GM18498 (cell line): ENCODE measurements around the gene SOX8.
"Not testable (repeated sequence)": the region's sequence is repeated elsewhere in the genome, so short reads cannot be mapped to it uniquely, and the experiment has no call there.

Experiments used
- ATAC-seq: cut with Tn5 transposase; IDR thresholded peaks from one replicate; pipeline ENCODE4 v1.9.1; 2021; ENCODE audit warnings: mild to moderate bottlenecking, moderate library complexity; ENCODE audit not compliant: unreplicated experiment

SOX8 gene

DNA sequence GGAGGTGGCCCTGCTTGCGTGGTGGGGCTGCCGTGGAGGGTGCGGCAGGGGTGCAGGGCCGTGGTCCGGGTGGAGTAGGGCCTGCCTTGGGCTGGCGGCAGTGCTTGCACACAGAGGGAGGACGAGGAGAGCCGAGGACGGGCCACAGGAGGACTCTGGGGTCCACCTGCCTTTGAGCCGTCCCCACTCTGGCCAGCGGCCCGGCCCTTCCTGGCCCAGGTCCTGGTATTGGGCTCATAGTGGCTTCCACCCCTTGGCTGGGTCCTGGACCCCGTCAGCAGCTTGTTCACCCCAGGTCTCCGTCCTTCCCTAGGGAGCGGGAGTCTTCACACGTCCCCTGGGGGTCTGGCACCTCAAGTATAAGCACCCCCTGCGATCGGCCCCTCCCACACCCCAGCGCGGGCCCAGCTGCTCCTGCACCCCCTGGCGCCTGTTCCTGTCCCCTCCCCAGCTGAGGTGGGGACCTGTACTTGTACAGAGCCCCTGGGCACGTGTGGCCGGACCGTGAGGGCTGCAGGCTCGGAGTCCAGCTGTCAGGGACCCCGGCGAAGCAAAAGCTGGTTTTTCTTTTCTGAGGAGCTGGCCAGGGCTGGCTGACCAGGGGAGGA lies 40.1 kb downstream of the SOX8 start:
- ATAC-seq: no peak

GRCh38 chr16:1022466-1022865 lies 40.9 kb downstream of the SOX8 start:
- ATAC-seq: no peak

DNA sequence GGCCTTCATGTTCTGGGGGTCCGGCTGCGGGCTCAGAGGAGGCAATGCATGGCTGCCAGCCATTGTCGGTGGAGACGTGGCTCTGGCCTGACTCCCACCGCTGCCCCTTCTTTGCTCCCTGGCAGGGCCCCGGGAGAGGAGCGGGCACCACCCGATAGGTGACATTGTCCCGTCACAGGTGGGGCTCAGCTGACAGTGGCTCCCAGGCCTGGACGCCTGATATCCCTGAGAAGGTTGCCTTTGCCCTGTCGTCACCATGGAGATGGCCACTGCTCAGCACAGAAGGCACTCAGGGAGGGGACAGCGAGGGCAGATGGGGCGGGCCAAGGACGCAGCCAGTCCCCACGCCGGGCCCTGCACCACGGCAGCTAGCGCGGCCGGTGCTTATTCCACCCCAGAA lies 42.6 kb downstream of the SOX8 start:
- no peak for ATAC-seq

DNA sequence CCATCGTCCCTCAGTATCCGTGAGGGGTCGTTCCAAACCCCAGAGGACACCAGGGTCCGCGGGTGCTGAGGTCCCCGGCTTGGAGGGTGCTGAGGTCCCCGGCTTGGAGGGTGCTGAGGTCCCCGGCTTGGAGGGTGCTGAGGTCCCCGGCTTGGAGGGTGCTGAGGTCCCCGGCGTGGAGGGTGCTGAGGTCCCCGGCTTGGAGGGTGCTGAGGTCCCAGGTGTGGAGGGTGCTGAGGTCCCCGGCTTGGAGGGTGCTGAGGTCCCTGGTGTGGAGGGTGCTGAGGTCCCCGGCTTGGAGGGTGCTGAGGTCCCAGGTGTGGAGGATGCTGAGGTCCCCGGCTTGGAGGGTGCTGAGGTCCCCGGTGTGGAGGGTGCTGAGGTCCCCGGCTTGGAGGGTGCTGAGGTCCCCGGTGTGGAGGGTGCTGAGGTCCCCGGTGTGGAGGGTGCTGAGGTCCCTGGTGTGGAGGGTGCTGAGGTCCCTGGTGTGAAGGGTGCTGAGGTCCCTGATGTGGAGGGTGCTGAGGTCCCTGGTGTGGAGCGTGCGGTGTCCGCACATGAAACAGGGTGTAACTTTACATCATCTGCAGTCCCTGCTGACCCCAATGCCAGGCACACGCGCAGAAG lies 43.7 kb downstream of the SOX8 start:
- not testable (repeated sequence) for ATAC-seq

DNA sequence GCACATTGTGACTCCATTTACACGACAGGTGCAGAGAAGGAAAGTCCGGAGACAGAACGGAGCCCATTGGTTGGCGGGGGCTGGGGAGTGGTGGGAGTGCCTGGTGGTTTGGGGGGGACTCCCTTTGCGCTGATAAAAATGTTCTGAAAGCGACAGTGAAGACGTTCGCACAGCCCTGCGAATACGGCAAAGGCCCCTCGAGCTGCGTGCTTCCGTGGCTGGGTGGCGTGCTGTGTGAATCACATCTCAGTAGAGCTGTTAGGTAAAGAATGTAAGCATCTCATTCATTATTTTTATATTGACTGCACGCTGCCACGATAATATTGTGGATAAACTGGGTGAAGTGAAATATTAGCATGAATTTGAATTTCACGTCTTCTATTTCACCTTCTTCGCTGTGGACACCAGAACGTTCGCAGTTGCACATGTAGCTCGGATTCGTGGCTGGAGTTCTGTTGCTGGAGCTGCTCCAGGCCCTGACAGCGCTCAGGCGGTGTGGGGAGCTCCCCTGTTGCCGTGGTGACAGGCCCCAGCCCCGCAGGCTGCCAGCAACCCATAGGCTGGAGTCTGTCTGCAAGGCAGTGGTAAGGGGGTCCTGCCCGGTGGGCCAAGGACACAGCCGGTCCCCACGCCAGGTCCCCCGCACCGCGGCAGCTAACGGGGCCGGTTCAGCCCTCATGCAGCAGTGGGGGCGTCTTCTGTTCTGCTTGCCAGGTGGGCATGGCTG lies 44.6 kb downstream of the SOX8 start:
- no peak for ATAC-seq

DNA sequence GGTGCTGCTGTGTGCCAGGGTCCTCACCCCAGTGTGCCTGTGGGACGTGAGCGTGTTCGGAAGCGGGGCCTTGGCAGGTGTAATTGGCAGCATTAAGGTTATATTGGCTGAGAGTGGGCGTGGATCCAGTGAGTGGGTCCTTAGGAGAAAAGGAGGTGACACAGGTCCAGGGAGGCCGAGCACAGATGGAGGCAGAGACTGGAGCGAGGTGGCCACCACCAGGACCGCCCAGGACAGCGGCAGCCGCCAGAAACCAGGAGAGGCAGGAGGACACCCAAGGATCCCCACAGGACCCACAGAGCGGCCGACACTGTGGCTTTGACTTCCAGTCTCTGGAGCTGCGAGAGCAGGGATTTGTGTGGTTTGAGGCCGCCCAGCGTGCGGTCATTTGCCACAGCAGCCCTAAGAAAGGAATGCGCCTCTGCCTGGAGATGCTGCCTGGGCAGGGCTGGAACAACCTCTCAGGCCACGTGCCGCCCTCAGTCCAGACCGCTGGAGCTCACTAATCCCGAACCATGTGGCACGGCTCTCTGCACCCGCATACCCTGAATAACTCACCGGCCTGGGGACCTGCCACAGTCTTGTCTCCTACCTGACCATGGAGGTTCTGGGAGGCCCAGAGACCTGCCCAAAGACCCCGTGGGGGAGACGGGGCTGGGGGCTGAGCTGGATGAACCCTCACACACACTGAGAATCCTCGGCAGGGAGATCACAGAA lies 45.4 kb downstream of the SOX8 start:
- ATAC-seq: no peak

- no peak for ATAC-seq
Measured at GRCh38 chr16:1027501-1027815, 45.9 kb downstream of the SOX8 start.

DNA sequence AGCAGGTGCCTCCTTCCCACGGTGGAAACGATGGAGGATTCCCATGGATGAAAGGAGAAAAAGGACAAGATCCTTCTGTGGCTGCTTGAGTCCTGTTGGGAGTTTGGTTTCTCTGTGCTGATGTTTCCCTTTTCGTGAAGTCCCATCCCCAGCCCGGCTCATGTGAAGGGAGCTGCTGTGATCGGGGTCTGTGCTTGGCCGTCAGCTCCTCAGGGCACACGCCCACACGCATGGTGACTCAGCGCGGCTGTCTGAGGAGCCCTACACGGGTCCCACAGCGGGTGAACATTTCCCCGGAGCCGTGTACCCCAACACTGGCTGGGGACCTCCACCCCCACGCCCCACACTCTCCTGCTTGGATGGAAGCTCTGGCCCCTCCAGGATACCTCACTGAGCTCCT lies 46.5 kb downstream of the SOX8 start:
- ATAC-seq: no peak

DNA sequence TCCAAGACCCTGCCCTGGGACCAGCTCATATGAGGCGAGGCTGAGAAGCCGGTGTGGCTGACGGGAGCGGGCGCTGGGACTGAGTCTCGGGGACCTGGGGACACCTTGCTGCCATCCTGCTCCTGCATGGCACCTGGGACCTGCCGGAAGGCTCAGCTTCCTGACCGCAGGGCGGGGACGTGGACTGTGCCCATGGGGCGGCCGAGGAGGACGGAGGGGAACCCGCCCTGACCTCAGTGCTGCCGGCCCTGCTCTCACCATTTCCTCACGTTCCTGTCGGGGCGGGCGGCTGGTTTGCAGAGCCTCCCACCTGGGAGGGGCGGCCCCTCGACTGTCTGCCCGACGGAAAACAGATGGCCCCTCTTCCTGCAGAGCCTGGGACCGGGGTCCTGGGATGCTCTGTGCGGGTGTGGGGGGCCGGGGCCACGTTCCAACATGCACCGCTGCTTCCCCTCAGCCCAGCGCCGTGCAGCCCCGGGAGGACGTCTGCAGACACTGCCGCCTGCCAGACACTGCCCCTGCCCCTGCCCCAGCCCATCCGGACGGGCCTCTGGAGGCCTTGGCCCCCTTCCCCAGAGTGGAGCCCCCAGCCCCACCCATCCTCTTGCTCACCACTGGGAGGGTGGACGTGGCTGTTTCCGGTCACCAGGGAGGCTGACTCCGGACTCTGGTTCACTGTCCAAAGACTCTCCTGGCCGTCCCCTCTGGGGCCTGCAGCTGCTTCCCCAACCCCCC lies 47.1 kb downstream of the SOX8 start:
- ATAC-seq: no peak

- ATAC-seq: no peak
Measured at GRCh38 chr16:1029259-1029545, 47.6 kb downstream of the SOX8 start.

GRCh38 chr16:1030473-1030901 lies 48.9 kb downstream of the SOX8 start:
- no peak for ATAC-seq

DNA sequence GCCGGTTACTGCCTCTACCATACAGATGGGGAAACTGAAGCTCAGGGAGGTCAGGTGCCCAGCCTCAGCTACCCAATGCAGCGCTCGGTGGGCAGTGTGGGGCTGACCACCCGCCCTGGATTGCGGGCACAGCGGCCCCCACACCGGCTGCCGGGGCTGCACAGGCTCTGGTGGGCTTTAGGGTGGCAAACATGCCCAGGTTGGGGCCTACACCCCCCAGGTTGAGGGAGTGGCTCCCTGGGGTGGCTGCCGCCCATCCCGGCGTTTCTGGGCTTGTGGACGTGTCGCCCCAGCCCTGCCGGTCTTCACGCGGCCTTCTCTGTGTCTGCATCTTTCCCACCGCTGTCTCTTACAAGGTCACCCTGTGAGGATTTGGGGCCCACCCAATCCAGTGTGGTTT lies 50.1 kb downstream of the SOX8 start:
- ATAC-seq: no peak

- ATAC-seq: no peak
Measured at GRCh38 chr16:1032607-1033006, 51.0 kb downstream of the SOX8 start.

GRCh38 chr16:1033128-1033679 lies 51.6 kb downstream of the SOX8 start:
- ATAC-seq: no peak

GRCh38 chr16:1034230-1035065 lies 52.9 kb downstream of the SOX8 start:
- no peak for ATAC-seq

DNA sequence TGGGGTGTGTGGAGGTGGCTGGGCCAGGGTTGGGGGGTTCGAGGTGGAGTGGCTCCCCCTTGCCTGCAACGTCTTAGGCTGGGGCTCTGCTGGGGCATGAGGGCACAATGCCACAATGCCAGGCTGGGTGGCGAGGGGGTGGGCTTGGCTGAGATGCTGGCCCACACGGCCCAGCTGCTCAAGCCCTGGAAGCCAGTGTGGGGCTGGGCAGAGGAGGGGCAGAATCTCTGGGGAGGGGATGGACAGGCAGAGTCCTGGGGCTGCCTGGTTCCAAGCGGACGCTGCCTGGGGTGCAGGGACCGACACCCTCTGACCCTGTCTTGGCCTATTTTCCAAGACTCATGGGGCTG lies 53.5 kb downstream of the SOX8 start:
- no peak for ATAC-seq

DNA sequence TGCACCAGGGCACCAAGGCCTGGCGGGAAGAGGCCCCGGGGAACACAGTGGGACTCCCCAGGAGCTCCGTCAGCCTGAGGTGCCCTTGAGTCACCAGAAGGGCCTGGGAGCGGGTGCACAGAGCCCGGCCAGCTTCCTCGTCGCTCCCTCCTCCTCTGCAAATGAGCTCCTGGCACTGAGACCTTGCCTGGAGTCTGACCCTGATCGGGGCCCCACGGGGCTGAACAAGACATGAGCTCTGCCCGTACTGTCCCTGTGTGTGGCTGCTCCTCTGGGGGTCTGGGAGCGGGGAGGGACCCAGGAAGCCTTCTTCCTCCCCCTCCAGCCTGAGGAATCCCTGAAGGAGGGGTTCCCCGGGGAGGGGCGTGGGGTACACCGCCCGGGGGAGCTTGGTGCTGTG lies 54.6 kb downstream of the SOX8 start:
- no peak for ATAC-seq
